NCI-H2107 (cell line): ENCODE data around the gene NRIP1.

Experiments
- DNase-seq: peaks from one replicate; lab custom pipeline; 2025; lab: John Stamatoyannopoulos, UW

NRIP1 gene

DNA sequence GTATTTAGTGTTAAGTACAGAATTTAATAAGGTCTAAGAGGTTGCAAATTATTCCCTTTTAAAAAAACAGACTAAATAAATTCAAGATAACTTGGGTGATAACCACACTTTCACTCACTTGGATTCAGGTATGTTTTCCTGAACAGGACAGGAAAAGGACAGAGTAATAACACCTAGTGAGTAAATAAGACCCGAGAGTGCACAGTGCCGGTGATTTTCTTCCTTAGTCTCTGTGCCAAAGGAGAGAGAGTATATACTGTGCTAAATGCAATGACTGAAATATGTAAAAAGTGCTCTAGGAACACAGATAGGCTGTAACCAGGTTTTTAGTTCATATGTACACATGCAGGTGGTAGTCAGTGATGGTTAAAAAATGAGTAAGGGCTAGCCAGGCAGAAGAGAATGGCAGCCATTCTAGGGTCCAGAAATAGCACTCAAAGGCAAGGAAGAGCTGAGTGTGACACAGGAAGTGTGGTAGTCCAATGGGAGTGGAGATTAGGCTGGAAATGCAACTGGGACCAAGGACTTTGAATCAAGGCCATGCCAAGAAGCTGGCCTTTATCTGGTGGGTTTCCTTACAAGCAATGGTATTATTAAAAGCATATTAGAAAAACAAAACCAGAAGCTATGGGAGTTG is 58.1 kb downstream of the NRIP1 start:
- DNase-seq = no peak

DNA sequence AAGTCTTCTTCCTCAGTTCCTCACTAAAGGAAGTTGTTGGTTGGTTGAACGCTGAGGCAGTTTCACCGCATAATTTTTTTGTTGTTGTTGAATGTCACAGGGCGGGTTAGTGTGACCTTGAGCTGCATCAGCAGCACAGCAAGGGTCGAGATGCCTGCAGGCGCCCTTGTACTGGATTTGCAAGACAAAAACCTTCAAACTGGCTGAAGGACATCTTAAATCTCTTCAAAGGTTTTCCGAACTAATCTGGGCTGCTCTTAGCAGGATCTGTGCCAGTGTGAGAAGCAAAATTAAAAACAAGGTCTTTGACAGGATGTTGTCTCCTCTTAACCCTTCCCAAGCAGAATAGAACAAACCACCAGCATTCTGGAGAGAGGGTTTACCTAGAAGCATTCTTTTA is 59.4 kb downstream of the NRIP1 start:
- DNase-seq = no peak

DNA sequence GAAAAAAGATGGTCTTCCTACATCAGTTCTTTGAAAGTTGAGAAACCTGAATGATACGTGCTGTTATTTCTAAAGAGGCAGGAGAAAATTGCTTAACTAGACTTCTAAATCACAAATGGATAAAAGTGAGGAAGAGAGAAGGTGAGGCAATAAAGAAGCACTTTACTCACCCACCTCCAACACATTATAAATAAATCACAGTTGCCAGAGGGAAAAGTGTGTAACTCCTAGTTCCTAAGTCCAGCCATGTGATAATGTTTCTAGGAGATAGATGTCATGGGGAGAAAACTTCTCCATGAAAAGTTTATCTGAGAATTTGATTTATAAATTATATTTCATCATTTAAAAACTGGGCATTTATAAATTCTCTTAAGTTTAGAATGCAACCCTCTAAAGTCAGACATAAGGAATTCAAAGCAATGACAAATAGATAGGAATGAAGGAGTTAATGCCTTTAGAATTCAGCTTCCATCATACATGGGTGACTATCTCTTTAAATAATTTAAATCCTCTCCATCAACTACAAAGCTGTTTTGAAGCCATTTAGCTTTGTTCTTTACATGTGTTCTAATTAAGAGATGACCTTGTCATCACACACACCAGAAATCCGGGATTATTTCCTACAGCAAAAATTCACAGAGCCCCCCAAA is 60.0 kb downstream of the NRIP1 start:
- DNase-seq = no peak

DNA sequence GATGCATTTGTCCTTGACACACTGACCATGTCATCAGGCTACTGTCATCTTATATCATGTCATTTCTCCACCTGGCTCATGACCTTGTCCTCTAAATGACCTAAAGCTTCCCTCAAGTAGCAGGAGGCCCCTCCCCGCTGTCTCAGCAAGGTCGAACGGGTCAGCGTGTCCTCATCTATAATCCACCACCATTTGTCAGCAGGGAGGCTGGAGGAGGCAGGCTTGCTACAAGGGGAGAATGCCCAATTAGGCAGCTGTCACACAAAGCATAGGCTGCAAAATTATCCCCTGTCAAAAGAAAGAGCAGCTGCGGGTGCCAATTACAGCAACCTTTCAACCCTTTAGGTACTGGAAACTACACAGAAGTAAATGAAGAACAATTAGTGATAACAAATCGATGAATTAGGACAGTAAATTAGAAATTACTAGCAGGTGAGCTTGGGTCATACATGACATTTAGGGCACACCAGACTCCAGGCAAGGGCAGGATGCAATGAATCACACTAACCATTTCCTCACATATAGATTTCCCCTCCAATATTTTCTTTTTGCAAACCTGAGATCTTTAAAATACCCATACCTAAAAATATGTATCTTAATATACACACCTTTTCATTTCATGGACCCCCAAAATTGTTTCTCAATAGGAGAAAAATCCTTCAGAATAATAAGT is 61.2 kb downstream of the NRIP1 start:
- peak; percentile 15 for DNase-seq

DNA sequence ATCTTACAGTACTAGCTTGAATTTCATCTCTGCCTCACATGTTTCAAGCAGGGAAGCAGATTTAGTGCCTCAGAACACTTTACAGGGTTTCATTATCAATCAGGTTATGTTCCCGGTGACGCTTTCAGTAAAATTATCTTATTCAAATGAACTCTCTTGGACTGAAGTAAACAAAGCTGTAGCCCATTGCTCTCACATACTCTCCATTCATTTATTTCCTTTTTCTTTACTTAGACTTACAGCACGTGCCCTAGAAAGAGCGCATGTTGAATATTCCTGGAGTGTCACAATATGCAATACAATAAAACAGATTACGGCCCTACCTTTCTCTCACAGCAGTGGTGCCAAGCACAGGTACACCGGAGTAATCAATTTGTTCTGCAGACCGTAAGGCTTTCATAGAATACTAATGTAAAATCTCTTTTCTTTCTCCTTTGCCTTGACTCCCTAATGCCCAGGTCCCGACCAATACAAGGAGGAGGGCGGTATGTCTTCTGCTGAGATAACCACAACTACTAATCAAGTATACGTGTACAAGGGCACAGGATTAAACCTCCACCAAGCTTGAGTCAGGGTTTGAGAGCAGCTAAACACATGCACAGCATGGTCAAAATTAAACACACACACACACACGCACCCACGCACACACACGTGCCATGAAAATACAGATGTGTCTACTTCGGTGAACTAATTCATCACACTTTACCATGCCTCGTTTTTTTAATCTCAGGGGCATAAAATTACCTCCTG is 62.8 kb downstream of the NRIP1 start:
- DNase-seq = no peak

DNA sequence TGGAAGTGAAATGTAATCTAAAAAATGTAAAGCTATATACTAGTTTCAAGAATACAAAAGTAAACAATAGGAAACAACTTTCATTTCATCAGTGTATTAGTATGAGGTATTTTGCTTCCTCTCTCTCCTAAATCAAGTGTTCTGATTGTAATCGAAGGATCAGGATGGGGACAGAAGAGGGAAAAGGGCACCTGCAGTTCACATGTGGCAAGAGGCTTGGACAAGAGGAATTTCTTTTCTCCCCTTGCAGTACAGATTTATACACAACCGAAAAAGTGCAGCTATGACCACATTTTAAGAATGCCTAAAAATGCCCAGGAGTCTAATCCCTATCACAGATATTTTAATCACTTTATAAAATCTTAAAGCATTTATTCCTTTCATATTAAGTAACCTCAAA is 63.7 kb downstream of the NRIP1 start:
- DNase-seq = no peak

DNA sequence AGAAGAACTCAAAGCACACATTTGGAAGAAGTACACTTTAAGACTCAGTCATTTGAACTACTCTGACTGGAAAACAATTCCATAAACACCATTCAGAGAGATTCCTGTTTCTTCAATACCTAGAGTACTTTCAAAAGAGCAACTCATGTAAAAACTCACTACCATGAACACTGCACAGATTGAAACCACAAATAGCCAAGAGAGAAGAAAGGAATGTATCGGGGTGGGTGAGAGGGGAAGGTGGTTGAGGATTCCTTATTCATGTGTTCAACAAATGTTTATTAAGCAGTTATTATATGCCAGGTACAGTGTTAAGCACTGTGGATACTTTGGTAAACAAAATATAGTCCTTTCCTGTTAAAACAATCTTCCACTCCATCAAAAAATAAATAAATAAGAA is 64.7 kb downstream of the NRIP1 start:
- DNase-seq = no peak

DNA sequence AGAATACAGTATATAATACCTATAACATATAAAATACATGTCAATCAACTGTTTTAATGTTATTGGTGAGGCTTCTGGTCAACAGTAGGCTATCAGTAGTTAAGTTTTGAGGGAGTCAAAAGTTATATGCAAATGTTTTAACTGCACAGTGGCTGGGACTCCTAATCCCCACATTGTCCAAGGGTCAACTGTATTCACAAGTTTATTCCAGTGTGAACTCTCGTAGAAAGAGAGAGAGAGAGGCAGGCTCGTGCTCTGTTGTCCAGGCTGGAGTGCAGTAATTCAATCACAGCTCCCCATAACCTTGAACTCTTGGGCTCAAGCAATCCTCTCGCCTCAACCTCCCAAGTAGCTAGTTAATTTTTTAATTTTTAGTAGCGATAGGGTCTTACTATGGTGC is 66.0 kb downstream of the NRIP1 start:
- no peak for DNase-seq

DNA sequence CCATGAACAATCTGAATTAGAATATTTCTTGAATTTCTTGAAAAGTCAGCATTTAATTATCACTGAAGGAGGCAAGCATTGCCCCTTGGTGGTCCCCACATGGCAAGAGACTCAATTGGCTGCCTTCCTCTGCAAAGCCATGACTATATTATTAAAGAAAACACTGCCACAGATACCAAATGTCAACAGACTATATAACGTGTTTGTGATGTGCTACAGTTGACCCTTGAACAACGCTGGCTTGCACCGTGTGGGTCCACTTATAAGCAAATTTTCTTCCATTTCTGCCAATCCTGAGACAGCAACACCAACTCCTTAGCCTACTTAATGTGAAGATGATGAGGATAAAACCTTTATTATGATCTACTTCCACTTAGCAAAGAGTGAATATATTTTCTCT is 66.5 kb downstream of the NRIP1 start:
- no peak for DNase-seq

DNA sequence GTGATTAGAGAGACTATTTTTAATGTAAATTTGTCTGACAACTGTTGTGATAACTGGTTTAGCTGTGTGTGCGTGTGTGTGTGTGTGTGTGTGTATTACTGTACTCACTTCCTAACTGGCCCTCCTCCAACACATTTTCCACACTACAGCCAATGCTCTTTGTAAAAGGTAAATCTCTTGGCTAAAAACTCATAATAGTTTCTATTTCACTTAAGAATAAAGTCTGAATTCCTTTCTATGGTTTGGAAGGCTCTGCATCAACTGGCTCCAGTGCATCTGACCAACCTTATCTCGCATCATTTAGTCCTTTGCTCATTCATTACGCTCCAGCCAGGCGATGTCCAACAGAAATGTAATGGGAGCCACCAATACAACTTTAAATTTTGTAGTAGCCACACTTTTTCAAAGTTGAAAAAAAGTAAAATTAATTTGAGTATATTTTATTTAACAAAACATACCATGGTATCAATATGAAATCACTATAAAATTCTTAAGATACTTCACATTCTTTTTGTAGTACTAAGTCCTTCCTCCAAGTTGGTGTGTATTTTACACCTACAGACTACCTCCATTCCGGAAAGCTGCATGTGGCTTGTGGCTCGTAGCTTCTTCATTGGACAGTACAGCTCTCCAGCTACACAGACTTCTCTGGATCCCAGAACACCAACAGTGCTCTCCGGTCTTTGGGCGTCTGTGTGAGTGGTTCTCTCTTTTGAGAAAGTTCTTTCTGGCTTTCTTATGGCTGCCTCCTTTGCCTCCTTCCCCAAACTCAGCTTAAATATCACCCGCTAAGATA is 68.9 kb downstream of the NRIP1 start:
- no peak for DNase-seq

DNA sequence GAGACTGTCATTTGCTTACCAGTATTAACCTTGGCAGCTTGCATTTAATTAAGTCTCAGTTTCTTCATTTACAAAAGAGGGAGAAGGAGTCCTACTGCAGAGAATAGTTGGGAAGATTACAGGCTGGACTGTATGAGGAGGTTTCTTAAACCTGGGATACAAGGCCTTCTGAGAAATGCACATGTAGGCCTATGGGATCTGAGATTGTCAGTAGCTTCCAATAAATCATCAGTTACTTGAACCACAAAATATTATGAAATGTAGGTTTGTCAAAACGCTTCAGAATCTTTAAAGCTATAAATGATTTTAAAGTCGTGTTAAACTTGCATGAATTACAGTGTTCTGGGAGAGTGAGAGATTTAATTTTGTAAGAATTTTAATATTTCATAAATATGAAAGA is 69.6 kb downstream of the NRIP1 start:
- no peak for DNase-seq

DNA sequence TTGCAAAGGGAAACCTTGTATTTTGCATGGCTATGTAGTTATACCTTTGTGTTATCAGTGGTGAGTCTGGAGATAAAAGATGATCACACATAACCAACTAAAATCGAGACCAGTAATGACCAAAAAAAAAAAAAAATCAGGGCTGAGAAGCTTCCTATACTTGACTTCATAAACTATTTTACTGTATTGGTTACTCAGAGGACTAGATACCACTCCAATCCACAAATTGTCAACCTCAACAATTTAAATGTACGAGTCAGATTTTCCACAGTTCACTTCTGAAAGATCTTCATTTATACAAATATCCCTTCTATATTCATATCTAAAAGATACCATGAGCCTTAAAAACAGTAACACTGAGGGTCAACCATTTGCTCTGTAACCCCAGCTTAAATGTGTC is 71.7 kb downstream of the NRIP1 start:
- DNase-seq = no peak

DNA sequence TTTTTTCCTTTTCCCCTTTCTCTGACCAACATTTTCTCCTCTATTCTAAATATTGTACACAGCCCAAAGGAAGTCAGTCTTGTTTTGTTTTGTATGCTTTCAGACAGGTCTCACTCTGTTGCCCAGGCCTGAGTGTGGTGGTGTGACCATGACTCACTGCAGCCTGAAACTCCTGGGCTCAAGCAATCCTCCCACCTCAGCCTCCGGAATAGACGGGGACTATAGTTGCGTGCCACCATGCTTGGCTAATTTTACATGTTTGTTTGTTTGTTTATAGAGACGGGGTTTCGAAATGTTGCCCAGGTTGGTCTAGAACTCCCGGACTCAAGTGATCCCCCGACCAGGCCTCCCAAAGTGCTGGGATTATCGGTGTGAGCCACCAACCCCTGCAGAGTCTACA is 72.8 kb downstream of the NRIP1 start:
- no peak for DNase-seq

DNA sequence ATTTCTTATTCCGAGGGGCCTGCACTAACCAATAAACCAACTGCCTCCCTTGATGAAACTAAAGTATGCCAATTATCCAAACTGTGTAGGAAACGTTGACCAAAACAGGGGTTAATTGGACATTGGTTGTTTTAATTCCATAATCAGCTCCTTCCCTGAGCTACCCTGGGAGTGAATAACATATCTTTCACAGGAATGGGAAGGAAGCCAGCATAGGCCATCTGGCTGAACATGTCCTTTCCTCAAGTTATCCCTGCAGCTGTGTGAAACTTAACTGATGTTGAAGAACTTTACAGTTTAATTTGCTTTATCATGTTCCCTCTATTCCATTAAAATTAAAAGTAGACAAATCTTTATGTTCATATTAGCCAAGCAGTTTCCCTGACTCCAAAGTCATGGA is 75.4 kb downstream of the NRIP1 start:
- DNase-seq = no peak

DNA sequence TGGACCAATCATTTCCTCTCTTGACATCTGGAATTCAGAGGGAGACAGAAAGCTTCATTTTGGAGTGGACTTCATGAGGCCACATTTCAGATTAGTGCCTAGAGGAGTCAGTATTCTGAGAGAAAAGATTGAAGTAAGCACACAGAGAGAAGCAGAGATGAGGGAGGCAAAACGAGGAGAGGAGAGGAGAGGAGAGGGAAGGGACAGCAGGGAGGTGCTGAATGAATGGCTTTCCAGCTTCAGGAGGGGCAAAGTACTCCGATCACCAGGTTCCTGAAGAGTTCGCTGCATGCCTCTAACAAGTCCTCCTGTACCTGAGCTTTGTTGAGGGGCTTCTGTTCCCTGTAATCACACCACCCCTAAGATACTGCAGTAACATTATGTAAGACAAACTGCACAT is 76.0 kb downstream of the NRIP1 start:
- no peak for DNase-seq

DNA sequence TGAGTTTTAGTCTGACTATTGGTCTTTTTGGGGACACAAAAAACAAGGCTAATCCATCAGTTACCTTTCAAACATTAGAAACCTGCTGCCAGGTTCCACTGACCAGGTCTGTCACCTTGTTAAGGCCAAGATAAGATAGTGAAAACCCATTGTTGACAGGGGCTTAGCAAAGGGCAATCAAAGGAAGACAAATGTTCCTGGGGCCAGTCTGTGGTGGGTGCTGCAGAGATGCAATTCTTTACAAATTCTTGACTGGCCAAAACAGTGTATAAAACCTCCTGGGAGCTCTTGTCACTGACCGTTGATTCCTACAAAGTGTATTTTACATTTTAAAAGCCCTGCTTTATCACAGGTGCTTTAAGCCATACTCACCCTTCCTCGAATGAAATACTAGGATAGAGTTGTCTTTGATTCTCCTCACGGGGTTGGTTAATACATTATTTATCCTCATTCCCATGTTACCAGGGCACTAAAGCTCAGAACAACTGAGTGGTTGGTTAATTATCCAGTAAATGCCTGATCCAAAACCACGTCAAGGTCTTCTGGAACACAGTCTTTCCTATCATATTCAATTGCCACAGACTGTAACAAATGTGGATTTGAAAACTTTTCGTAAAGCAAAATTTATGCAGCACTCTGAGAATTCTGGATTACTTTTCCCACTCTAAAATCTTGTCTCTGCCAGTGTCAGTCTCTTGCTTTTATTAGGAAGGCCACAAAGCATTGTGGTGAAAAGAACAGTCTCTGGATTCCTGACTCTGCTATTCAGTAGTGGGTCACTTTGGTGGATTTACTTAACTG is 77.2 kb downstream of the NRIP1 start:
- no peak for DNase-seq

DNA sequence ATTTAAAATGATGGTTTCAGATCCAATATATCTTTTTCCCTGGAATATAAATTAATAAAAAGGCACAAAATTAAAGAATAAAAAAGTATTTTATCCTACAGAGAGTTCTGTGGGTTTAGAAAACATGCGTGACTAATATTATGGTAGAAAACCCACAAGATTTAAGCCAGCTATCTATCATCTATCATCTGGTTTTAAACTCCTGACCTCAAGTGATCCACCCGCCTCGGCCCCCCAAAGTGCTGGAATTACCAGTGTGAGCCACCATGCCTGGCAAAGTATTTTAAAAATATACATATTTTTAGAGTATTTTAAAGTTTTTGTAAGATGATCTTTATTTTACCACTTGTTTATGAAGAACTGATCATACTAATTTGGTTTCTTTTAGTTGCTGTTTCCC is 79.5 kb downstream of the NRIP1 start:
- DNase-seq = no peak

DNA sequence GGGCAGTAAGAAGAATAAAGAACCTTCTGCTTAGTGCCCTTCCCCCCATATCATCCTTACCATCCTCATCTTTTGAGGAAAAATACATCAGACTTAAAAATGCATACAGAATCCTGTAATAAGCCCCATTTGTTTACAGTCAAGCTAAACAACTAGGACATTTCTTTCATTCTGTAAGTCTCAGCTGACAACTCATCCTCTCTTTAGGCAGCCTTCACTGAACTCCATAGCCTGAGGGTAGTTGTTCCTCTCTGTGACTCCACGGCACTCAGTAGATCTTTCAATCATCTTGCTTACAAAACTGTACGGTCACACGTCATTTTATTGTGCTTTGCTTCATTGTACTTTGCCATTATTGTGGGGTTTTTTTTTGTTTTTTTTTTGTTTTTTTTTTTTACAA is 82.5 kb downstream of the NRIP1 start:
- no peak for DNase-seq

DNA sequence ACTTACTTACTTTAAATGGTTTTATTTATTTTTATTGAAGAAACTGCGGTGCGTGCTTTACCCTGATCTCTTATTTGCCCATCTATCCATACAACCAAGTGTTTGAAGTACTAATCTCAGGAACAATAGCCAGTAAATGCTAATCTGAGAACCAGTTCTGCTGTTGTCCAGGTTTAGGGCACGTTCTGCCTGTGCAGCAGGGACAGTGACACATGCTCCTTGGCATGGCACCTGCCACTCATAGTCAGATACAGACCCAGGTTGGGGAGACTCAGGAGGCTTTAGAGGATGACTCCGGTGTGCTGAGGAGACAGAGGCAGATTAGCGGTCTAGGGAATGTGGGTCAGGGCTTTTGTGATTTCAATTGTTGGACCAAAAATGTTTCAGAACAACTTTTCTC is 83.6 kb downstream of the NRIP1 start:
- no peak for DNase-seq

DNA sequence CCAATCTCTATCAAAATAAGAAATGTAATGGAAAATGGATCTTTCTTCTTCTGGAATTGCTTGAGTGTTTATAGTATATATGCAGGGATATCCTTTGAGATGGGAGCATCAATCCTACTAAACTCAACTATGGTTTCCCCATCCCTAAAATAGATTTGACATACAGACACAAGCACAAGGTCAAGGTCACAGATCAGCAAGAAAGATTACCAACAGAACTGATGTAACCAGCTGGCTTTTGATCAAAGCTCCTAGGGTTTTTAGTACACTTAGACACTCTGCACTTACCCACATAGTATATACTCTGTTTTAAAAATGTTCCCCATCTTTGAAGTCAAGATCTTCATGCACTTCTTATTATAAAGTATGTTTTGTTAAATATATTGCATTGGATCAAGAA is 85.5 kb downstream of the NRIP1 start:
- no peak for DNase-seq

DNA sequence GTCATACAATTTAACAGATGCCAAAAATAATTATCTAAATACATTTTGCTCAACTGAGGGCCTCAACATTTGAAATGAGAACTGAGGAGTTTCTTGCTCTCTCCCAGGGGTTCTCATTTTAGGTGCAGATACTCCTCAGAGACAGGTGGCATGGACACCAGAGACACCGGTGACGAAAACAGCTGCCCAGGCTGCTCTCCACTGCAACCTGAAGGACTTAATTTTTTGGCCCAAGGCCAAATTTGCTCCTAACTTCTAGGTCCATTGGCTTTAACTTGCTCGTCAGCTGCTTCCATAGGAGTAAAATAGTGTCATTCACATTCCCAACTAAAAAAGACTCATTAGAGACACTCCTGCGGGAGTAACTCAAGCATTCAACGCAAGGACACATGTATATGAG is 87.0 kb downstream of the NRIP1 start:
- DNase-seq = peak; percentile 70
